Testis (tissue), 2 donors: ENCODE data around the gene GPHN.

Source experiments
- CTCF ChIP-seq, 3 experiments: fragments of 450-650 bp in 2 of 3; fragments of 200-600 bp in 1 of 3; sonication (generic) in 1 of 3; IDR thresholded peaks; one replicate each; pipeline ENCODE4 v1.5.1; 2016 to 2019; ENCODE audit warnings: antibody characterized with exemption in 3 of 3, mild to moderate bottlenecking in 2 of 3, moderate library complexity in 1 of 3
- POLR2A ChIP-seq: fragments of 450-650 bp; IDR thresholded peaks from one replicate; pipeline ENCODE4 v1.6.1; 2017; ENCODE audit warnings: antibody characterized with exemption, mild to moderate bottlenecking, moderate library complexity

GRCh38 chr14:66482873-66483272, 25.1 kb upstream of the GPHN start:
- TF ChIP-seq POLR2A (no peak), CTCF (IDR thresholded peaks at IDR 0.05) (no peak)
